SK-N-SH treated with all-trans-retinoic acid at 6 μM for 48 hours (cell line): Measurements from ENCODE around the gene MACROH2A2.

Experiments used
- ATAC-seq: fragments of 200-7000 bp; cut with Tn5 transposase; 3 replicates; pipeline ENCODE4 v1.9.1; 2020; ENCODE audit warnings: mild to moderate bottlenecking, moderate library complexity
- ARNTL ChIP-seq: fragments of 450-650 bp; formaldehyde crosslinking; IDR thresholded peaks from 2 replicates; pipeline ENCODE4 v1.5.0; 2020; ENCODE audit warnings: low read depth, mild to moderate bottlenecking, moderate library complexity, borderline replicate concordance
- BACH2 ChIP-seq: fragments of 250-450 bp; sonication (Bioruptor Pico); IDR thresholded peaks from 2 replicates; pipeline ENCODE4 v1.9.0; 2021; ENCODE audit warnings: mild to moderate bottlenecking, borderline replicate concordance
- CSDC2 ChIP-seq: fragments of 250-450 bp; sonication (Bioruptor Pico); IDR thresholded peaks from 2 replicates; pipeline ENCODE4 v1.5.0; 2020; ENCODE audit warnings: mild to moderate bottlenecking, moderate library complexity
- ESRRG ChIP-seq: fragments of 250-450 bp; sonication (Bioruptor Pico); IDR thresholded peaks from 2 replicates; pipeline ENCODE4 v1.6.1; 2021; ENCODE audit warnings: mild to moderate bottlenecking
- GLIS3 ChIP-seq: fragments of 250-450 bp; sonication (Bioruptor Pico); IDR thresholded peaks from 2 replicates; pipeline ENCODE4 v1.5.0; 2020; ENCODE audit warnings: mild to moderate bottlenecking, moderate library complexity
- ISL1 ChIP-seq: fragments of 250-450 bp; sonication (Bioruptor Pico); IDR thresholded peaks from 2 replicates; pipeline ENCODE4 v2.1.2; 2022; ENCODE audit warnings: mild to moderate bottlenecking, moderate library complexity
- OSR1 ChIP-seq: fragments of 250-450 bp; sonication (Bioruptor Pico); IDR thresholded peaks from 2 replicates; pipeline ENCODE4 v1.8.0; 2022; ENCODE audit warnings: moderate library complexity, mild to moderate bottlenecking, inconsistent platforms
- PPARA ChIP-seq: fragments of 250-450 bp; sonication (Bioruptor Pico); IDR thresholded peaks from 2 replicates; pipeline ENCODE4 v1.5.0; 2020; ENCODE audit warnings: mild to moderate bottlenecking, borderline replicate concordance
- RARB ChIP-seq: fragments of 250-450 bp; sonication (Bioruptor Pico); IDR thresholded peaks from 2 replicates; pipeline ENCODE4 v1.8.0; 2021; ENCODE audit warnings: mild to moderate bottlenecking, moderate library complexity
- SNAI2 ChIP-seq: fragments of 250-450 bp; sonication (Bioruptor Pico); IDR thresholded peaks from 2 replicates; pipeline ENCODE4 v1.5.0; 2020; ENCODE audit warnings: mild to moderate bottlenecking, moderate library complexity
- TCF4 ChIP-seq: fragments of 250-450 bp; sonication (Bioruptor Pico); IDR thresholded peaks from 2 replicates; pipeline ENCODE4 v1.8.0; 2021; ENCODE audit warnings: mild to moderate bottlenecking, moderate library complexity, borderline replicate concordance
- ZC3H10 ChIP-seq: fragments of 250-450 bp; sonication (Bioruptor Pico); IDR thresholded peaks from 2 replicates; pipeline ENCODE4 v1.5.1; 2021; ENCODE audit warnings: mild to moderate bottlenecking, moderate library complexity
- ZFP3 ChIP-seq: fragments of 250-450 bp; sonication (Bioruptor Pico); IDR thresholded peaks from 2 replicates; pipeline ENCODE4 v1.5.0; 2020; ENCODE audit warnings: mild to moderate bottlenecking, moderate library complexity
- ZFP30 ChIP-seq: fragments of 450-650 bp; formaldehyde crosslinking; IDR thresholded peaks from 2 replicates; pipeline ENCODE4 v1.5.0; 2022; ENCODE audit warnings: mild to moderate bottlenecking, moderate library complexity
- ZNF70 ChIP-seq: fragments of 450-650 bp; formaldehyde crosslinking; IDR thresholded peaks from 2 replicates; pipeline ENCODE4 v1.5.0; 2020; ENCODE audit warnings: mild to moderate bottlenecking, moderate library complexity
- ZNF8 ChIP-seq: fragments of 450-650 bp; formaldehyde crosslinking; IDR thresholded peaks from 2 replicates; pipeline ENCODE4 v1.5.0; 2020; ENCODE audit warnings: mild to moderate bottlenecking, moderate library complexity
- TF ChIP-seq, protein P1 (sequence below): fragments of 250-450 bp; sonication (Bioruptor Pico); IDR thresholded peaks from 2 replicates; pipeline ENCODE4 v1.8.0; 2021; ENCODE audit warnings: low read depth, mild to moderate bottlenecking, moderate library complexity, borderline replicate concordance
- TF ChIP-seq, protein P2 (sequence below): fragments of 250-450 bp; sonication (Bioruptor Pico); IDR thresholded peaks from 2 replicates; pipeline ENCODE4 v1.5.1; 2020; ENCODE audit warnings: low read depth, mild to moderate bottlenecking, moderate library complexity
- TF ChIP-seq, protein P3 (sequence below): fragments of 250-450 bp; sonication (Bioruptor Pico); IDR thresholded peaks from 2 replicates; pipeline ENCODE4 v1.5.1; 2021; ENCODE audit warnings: mild to moderate bottlenecking, moderate library complexity
- TF ChIP-seq, protein P4 (sequence below): fragments of 250-450 bp; sonication (Bioruptor Pico); IDR thresholded peaks from 2 replicates; pipeline ENCODE4 v1.5.0; 2020; ENCODE audit warnings: mild to moderate bottlenecking, moderate library complexity
- TF ChIP-seq, protein P5 (sequence below): fragments of 250-450 bp; sonication (Bioruptor Pico); IDR thresholded peaks from 2 replicates; pipeline ENCODE4 v1.8.0; 2020; ENCODE audit warnings: mild to moderate bottlenecking, moderate library complexity, borderline replicate concordance

The MACROH2A2 gene

DNA sequence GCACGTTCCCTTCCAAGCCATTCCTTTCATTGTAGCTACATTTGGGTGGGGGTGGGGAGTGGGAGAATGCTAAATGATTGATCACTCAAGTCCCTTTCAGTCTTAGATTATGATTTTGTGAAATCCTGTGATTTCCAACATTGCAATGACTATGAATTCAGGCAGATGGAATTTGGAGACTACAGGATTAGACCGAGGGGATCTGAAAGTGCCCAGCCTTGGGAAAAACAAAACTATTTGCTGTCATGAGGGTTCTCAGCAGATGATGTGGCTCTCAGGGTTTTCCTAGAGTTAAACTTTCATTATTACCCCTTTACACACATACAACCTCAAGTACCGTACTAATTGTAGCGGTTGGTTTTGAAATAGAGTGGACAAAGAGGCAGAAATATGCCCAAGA is 4.7 kb downstream of the MACROH2A2 start (continued):
- TF ChIP-seq, protein P1, sequence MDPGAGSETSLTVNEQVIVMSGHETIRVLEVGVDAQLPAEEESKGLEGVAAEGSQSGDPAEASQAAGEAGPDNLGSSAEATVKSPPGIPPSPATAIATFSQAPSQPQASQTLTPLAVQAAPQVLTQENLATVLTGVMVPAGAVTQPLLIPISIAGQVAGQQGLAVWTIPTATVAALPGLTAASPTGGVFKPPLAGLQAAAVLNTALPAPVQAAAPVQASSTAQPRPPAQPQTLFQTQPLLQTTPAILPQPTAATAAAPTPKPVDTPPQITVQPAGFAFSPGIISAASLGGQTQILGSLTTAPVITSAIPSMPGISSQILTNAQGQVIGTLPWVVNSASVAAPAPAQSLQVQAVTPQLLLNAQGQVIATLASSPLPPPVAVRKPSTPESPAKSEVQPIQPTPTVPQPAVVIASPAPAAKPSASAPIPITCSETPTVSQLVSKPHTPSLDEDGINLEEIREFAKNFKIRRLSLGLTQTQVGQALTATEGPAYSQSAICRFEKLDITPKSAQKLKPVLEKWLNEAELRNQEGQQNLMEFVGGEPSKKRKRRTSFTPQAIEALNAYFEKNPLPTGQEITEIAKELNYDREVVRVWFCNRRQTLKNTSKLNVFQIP (CRISPR knock-in tag), result no peak
- no peak for TF ChIP-seq ZFP30 (CRISPR knock-in tag)
- TF ChIP-seq ARNTL (CRISPR knock-in tag), result no peak
- TF ChIP-seq, protein P2, sequence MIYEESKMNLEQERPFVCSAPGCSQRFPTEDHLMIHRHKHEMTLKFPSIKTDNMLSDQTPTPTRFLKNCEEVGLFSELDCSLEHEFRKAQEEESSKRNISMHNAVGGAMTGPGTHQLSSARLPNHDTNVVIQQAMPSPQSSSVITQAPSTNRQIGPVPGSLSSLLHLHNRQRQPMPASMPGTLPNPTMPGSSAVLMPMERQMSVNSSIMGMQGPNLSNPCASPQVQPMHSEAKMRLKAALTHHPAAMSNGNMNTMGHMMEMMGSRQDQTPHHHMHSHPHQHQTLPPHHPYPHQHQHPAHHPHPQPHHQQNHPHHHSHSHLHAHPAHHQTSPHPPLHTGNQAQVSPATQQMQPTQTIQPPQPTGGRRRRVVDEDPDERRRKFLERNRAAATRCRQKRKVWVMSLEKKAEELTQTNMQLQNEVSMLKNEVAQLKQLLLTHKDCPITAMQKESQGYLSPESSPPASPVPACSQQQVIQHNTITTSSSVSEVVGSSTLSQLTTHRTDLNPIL (CRISPR knock-in tag), result no peak
- no peak for TF ChIP-seq BACH2 (CRISPR knock-in tag)
- TF ChIP-seq ESRRG, result no peak

DNA sequence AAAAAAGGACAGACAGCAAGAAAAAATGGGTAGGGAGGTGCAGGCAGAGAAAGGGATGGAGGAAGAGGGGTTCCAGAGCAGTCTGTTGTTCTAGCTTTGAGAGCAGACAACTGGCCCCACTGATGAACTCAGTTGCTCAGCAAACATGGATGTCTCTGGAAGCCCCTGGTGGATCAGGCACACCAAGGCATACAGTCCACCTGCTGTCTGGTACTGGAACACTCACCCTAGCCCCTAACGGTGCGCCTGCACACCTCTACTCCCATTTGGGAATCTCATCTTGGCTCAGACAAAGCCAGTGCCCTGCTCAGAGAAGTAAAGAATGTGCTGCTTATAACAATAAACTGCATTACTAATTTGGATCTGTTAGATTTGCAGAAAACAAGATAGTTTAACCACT is 7.7 kb downstream of the MACROH2A2 start:
- ATAC-seq, result no peak
- TF ChIP-seq ZNF8 (CRISPR knock-in tag), result no peak
- no peak for TF ChIP-seq CSDC2 (CRISPR knock-in tag)
- TF ChIP-seq, protein P3, sequence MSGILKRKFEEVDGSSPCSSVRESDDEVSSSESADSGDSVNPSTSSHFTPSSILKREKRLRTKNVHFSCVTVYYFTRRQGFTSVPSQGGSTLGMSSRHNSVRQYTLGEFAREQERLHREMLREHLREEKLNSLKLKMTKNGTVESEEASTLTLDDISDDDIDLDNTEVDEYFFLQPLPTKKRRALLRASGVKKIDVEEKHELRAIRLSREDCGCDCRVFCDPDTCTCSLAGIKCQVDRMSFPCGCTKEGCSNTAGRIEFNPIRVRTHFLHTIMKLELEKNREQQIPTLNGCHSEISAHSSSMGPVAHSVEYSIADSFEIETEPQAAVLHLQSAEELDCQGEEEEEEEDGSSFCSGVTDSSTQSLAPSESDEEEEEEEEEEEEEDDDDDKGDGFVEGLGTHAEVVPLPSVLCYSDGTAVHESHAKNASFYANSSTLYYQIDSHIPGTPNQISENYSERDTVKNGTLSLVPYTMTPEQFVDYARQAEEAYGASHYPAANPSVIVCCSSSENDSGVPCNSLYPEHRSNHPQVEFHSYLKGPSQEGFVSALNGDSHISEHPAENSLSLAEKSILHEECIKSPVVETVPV, result no peak
- TF ChIP-seq ISL1, result no peak
- TF ChIP-seq ZFP3 (CRISPR knock-in tag), result no peak
- no peak for TF ChIP-seq ESRRG
- TF ChIP-seq, protein P4, sequence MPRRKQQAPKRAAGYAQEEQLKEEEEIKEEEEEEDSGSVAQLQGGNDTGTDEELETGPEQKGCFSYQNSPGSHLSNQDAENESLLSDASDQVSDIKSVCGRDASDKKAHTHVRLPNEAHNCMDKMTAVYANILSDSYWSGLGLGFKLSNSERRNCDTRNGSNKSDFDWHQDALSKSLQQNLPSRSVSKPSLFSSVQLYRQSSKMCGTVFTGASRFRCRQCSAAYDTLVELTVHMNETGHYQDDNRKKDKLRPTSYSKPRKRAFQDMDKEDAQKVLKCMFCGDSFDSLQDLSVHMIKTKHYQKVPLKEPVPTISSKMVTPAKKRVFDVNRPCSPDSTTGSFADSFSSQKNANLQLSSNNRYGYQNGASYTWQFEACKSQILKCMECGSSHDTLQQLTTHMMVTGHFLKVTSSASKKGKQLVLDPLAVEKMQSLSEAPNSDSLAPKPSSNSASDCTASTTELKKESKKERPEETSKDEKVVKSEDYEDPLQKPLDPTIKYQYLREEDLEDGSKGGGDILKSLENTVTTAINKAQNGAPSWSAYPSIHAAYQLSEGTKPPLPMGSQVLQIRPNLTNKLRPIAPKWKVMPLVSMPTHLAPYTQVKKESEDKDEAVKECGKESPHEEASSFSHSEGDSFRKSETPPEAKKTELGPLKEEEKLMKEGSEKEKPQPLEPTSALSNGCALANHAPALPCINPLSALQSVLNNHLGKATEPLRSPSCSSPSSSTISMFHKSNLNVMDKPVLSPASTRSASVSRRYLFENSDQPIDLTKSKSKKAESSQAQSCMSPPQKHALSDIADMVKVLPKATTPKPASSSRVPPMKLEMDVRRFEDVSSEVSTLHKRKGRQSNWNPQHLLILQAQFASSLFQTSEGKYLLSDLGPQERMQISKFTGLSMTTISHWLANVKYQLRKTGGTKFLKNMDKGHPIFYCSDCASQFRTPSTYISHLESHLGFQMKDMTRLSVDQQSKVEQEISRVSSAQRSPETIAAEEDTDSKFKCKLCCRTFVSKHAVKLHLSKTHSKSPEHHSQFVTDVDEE, result no peak
- TF ChIP-seq, protein P1 (CRISPR knock-in tag), result no peak
- no peak for TF ChIP-seq ZC3H10 (CRISPR knock-in tag)
- no peak for TF ChIP-seq TCF4 (CRISPR knock-in tag)
- TF ChIP-seq SNAI2 (CRISPR knock-in tag), result no peak
- TF ChIP-seq RARB (CRISPR knock-in tag), result no peak
- TF ChIP-seq PPARA (CRISPR knock-in tag), result no peak
- TF ChIP-seq ARNTL (CRISPR knock-in tag), result no peak
- TF ChIP-seq BACH2 (CRISPR knock-in tag), result no peak
- TF ChIP-seq, protein P2 (CRISPR knock-in tag), result no peak
- TF ChIP-seq, protein P5, sequence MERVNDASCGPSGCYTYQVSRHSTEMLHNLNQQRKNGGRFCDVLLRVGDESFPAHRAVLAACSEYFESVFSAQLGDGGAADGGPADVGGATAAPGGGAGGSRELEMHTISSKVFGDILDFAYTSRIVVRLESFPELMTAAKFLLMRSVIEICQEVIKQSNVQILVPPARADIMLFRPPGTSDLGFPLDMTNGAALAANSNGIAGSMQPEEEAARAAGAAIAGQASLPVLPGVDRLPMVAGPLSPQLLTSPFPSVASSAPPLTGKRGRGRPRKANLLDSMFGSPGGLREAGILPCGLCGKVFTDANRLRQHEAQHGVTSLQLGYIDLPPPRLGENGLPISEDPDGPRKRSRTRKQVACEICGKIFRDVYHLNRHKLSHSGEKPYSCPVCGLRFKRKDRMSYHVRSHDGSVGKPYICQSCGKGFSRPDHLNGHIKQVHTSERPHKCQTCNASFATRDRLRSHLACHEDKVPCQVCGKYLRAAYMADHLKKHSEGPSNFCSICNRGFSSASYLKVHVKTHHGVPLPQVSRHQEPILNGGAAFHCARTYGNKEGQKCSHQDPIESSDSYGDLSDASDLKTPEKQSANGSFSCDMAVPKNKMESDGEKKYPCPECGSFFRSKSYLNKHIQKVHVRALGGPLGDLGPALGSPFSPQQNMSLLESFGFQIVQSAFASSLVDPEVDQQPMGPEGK (CRISPR knock-in tag), result no peak
- TF ChIP-seq GLIS3 (CRISPR knock-in tag), result no peak
- TF ChIP-seq OSR1 (CRISPR knock-in tag), result no peak
- TF ChIP-seq ZNF70, result no peak
